DMS53 (cell line): Measurements from ENCODE around the gene LHX4.
A peak's percentile ranks its signal among the peaks of the same experiment; 100 is the strongest.
"Not testable (repeated sequence)": the region's sequence is repeated elsewhere in the genome, so short reads cannot be mapped to it uniquely, and the experiment has no call there.

Experiments used
- DNase-seq: peaks from one replicate; lab custom pipeline; 2025; lab: John Stamatoyannopoulos, UW

Gene LHX4

DNA sequence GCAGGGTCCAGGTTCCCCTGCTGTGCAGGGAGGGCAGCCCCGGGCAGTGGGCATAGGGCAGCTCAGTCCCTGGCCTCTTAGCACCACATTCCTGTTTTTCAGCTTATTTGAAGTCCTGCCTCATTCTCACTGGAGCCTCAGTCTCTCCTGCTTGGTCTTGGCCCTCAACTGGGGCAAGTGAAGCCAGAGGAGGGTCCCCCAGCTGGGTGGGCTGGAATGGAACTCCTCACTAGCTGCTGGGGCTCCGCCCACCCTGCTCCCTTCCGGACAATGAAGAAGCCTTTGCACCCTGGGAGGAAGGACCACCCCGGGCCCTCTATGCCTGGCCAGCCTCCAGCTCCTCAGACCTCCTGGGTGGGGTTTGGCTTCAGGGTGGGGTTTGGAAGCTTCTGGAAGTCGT, 32.8 kb upstream of the LHX4 start:
- DNase-seq: no peak

DNA sequence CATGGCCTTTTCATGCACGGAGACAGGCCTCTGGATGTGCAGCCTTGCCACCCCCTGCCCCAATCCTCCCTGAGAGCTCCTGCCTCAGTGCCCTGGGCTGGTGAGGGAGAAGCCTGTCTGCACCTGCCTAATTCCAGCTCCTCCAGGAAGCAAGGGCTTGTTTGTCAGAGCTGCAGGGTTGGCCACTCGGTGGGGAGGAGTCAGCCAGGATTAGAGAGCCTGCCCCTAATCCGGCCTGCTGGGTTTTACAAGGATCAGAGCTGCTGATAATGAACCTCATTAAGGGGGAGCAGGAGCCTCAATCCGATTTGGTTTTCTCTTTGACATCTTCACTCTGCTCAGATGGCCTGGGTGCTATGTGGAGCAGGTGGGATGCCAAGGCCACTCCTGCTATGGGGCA, 31.9 kb upstream of the LHX4 start:
- peak; percentile 25 for DNase-seq

DNA sequence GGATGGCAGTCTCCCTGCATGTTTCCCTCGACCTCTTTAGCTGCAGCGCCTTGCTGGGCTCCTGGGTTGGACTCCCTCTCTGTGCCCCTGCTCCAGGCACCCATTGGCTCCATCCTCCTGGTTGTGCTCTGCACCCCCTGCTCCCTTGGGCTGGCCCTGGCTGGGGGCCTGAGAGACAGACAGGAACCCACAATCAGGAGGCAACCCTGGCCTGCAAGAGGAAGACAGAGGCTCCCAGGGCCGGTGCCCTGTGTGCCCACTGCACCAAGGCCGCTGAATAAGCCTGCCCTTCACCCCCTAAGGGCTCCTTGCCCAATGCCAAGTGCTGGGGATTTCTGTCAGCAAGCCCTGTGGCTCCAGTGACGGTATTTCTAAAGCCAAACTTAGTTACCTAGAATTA, 31.5 kb upstream of the LHX4 start:
- no peak for DNase-seq

DNA sequence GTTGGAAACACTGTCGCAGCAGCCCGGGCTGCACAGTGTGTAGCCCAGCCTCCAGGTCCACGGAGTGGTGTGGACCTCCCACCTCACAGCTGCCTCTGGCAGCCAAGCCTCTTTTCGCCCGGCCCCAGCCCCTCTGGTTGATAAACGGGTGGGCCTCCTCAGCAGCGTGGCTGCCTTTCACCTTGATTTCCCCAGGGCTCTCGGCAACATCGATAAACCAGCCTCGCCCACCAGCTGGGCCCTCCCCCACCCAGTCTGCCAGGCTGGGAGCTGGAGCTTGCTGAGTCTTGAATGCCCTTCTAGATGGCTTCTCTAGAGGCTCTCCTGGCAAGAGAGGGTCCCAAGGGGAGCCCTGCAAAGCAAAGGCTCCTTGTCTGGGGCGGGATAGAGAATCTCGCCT, 31.0 kb upstream of the LHX4 start:
- DNase-seq: no peak

DNA sequence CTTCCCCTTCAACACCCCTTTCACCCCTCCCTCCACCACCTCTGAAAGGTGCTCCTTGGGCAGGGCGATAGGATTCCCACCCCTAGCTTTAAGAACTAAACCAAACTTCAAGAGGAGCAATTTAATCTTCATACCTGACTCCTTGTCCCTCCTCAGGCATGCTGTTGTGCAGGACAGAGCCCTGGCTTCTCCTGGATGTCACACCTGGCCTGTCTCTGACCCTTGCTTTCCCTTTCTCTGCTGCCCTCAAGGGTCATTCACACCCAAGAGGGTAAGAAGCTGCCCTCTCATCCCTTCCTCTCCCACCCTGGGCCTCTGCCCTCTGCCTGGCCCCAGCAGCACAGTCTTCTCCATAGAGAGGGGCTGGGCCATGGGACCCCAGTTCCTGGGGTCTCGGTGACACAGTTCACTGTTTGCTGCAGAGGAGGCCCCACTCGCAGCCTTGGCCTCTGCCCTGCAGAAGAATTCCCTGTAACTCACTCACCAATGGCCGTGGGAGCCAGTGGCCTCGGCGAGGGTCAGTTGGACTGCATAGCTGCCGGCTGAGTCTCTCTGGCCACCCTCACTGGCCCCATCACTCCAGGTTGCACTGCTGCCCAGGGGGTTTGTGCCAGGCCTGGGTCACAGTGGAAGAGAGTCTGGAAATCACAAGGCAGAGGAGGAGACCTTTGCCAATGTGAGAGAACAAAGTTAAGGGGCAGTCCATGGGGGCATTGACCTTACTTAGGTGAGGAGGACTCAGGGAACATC, 28.4 kb upstream of the LHX4 start:
- DNase-seq: no peak

DNA sequence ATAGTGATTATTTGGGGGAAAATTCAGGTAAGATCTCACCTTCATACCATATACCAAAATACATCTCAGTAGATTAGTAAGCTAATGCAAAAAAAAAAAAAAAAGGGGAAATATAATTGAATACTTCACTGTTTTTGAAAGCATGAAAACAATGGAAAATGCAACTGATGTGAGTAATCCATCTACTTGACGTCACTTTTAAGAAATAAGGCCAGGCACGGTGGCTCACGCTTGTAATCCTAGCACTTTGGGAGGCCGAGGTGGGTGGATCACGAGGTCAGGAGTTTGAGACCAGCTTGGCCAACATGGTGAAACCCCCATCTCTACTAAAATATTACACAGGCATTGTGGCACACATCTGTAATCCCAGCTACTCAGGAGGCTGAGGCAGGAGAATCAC, 27.5 kb upstream of the LHX4 start:
- DNase-seq: not testable (repeated sequence)

DNA sequence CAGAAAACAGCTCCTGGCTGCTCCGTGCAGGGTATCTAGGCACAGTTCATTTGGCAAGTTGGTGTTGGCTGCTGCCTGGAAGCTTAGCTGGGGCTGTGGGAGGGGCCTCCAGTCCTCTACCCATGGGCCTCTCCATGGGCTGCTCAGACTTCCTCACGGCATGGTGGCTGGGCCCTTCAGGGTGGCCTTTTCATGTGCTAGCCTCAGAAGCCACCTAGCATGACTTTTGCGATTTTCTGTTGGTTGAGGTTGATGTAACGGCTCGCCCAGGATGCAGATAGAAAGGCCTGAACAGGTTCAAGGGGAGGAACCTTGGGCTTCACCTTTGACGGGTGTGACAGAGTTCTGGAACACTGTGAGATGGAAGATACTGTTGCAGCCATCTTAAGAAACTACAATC, 25.8 kb upstream of the LHX4 start:
- no peak for DNase-seq

DNA sequence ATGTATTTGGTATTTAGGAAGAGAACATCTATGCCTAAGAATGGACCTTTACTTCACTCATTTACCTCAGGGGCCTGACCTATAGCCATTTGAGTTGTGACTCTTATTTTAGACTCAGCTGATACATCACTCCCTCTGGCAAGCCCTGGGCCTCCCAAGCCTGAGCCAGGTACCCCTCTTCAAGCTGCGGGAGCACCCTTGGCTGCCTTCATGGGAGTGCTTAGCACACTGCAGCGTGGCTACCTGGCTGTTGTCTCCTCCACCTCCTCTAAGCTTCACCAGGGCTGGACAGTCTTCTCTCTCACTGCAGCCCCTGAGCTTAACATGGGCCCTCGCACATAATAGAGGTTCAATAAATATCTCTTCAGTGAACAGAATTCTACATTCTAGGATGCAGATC, 23.5 kb upstream of the LHX4 start:
- no peak for DNase-seq

DNA sequence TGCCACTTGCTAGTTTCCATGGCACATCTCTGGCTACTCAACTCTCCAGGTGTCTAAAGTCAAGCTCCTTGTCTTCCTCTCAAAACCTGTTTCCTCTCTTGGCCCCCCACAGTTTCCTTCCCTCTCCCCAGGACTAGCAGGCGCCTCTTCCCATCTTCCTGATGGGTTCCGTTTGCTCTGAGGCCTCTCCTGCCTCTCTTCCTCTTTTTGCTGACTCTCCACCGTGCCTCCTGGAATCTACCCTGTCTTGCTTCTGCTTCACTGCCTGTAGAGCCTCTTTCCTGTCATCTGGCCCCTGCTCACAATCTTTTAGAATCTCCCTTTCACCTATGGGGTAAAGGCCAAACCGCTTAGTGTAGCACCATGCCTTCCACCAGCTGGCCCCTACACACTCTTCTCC, 21.8 kb upstream of the LHX4 start:
- DNase-seq: no peak

DNA sequence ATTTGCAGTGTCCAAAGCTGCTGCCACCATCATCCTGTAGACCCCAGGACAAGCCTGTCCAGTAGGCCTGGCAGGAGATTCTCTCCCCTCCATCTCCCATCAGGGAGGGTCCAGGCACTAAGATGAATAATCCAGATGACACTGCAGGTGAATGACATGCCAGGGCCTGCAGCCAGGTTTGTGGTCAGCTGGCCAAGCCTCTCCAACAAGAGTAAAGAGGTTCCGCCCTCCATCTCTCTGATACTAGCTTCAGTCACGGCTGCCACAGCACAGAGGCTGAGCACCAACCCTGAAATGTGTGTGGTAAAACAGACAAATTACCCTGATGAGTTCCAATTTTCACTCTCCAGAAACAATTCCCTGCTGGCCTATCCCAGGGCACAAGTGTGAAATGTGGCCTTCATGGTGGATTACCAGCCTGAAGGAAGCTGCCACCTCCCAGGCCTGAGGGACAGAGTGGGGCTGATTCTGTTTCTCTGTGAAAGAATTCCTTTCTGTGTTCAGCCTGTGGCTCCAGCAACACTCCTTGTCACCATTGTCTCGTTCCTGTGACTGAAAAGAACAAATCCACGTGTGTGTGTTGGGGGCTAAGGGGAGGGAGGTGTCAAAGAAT, 19.9 kb upstream of the LHX4 start:
- DNase-seq: no peak

DNA sequence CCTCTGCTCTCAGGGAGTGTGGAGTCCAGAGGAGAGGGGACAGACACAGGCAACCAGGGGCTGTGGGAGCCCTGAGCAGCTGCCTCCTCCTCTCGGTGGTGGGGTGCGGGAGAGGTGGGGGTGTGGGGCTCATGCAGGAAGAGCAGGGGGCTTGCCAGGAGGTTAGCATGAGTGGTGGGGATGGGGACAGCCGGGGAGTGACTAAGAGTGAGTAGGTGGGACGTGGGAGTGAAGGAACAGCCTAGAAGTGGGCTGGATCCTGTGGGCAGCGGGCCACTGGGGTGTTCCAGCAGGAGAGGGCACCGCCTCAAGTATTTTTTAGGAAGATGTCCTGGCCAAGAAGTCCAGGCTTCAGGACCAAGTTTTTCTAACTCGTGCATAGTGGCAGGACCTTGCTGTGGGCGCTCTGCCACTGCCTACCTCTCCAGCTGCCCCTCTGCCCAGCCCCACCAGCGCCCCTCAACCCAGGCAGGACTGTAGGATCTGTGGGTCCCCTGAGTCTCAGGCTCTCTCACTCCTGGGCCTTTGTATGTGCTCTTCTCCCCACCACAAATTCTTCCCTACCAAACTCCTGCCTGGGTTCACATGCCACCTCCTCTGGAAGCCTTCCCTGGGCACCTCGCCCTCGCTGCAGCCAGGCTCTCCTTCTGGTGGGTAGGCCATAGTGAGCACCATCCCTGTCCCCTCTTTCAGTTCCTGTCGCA, 18.8 kb upstream of the LHX4 start:
- no peak for DNase-seq

DNA sequence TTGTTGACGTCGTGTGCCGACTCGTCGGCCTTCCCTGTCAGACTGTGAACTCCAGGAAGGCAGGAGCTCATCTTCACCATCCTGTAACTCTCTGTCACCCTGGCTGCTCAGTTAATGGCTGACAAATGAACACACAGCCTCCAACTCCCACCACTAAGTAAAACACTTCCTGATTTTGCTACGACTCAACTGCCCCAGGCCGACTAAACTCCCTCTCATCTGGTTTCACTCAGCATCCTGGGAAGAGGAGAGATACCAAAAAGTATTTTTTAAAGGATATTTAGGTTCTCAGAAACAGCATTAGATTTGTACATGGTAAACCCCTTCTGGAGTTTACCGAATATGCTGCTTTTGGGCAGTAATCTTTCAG, 18.2 kb upstream of the LHX4 start:
- no peak for DNase-seq

DNA sequence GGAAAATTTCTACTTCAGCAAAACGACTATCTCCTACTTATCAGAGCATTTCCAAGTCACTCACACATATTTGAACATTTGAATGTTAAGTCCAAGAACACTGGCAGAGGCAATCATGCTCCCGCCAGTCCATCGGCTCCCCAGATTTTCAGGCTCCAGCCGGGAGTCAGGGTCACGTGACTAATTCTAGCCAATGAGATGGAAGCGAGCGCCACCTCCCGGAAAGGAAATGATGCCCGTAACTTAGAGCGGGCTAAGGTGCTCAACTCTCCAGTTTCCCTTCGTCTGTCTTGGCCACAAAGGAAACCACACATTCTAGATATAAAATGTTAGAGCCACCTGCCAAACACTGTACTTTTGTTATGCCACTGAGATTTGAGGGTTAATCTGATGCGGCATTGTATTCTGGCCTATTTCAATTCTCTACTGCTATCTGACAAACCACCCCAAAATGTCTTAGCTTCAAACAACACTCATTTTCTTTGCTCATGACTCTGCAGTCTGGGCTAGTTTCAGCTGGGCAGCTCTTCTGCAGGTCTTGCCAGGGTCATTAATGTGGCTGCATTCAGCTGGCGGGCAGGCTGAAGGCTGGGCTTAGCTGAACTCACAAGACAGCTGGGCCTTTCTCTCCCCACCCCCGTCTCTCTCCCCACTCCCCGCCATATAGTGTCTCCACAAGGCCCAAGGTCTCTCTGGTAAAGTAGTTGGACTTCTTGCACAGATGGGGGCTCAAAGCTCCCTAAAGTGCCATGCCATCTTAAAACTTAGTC, 16.5 kb upstream of the LHX4 start:
- no peak for DNase-seq

DNA sequence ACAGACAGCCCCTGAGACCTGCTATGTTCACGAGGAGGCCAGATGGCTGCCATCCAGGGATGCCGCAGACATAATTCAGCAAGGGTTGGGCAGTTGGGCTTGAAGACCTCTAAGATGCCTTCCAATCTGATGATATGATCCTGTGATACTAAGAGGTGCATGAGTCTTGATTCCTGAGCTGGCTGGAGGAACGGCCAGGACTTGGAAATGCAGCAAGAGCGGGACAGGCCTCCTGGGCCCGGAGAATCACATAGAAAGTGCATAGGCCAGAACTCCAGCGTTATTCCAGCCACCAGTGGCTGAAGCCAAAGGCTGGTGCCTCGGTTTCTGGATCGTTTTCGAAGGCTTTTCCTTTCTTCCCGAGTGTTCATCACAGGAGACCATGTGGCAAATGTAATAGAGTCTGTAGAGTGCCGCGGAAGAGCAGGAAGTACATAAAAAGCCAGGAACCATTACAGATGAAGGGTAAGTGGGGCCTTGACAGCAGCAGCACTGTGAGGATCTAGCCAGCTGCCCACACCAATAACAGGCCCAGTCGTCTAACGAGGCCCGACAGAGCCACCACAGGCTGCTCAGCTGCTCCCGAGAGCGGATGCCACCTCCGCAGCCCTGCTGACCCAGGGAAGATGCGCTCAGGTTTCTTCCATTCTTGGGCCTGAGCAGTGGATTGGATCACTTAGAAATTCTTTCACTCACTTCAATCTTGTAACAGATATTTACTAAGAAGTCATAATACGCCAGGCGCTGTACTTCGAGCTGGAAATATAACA, 14.0 kb upstream of the LHX4 start:
- DNase-seq: no peak

DNA sequence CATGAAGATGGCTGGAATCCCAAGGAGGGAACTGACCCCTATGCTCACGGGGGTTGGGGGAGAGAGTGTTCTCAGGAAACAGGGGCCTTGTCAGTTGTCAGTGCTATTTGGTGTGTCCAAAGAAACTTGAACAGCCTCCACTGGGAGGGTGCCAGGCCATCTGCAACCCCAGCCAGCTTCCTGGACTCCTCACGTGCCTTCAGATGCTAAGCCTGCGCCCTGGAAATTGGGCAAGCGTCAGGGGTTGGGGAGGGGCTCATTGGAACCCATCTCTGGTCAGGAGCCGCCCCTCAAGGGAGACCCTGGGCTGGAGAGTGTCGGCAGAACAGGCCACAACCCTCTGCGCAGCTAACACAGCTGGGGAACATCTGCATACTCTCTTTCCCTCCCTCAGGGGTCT, 13.1 kb upstream of the LHX4 start:
- DNase-seq: no peak

DNA sequence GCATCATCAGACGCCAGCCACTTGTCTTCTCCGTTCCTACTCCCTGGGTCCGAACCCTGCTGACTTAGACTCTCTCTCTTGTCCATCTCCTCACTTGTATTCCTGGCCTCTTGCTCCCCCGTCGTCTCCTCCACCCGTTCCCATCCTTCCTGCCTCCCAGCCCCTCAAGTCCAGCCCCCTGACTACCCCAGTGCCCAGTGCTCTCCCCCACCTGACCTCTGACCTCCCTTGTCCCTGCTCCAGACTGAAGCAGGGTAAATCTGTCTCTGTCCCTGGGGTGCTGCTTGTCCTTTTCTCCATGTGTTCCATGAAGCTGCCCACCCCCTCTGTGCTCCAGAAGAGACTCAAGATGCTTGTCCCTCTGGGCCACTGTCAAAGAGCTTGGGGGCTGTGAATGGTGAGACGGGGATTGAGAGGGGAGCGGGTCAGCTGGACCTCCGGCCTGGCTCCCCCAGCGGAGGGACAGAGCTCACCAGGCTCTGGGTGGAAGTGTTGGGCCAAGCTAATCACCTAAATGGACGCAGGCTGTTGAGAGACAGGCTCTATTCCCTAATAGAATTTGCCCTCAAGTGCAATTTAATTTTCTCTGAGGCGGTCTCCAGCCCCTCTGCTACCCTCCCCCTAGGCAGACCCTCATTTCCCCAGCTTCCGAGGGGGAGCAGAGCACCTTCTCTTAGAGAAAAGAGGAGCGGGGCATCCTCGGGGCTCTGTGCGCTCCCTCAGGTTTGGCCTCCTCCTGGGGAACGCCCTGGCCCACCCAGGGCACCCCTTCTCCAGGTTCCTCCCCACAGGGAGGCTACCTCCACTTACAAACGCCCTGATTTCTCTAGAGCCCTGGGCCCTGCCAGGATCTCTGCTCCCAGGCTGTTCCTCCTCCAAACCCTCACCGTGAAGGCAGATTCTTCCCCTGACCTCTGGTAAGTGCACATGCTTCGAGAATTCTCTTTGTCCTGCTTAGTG, 11.0 kb upstream of the LHX4 start:
- DNase-seq: no peak

DNA sequence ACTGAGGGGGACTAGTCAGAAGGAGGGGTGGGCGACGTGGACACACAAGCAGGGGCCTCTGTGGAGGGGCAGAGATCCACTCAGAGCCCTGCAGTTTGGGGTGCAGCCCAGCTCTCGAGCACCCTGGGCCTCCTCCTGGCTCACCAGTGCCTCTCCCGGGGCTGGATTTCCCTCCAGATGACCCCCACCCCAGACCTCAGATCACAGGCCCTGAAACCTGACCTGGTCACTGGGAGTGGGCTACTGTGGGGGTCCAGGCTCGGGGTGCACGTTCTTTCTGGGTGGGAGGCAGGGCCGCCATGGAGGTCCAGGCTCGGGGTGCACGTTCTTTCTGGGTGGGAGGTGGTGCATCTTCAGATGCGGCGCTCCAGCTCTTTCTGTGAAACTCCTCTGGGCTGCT, 10.3 kb upstream of the LHX4 start:
- no peak for DNase-seq

DNA sequence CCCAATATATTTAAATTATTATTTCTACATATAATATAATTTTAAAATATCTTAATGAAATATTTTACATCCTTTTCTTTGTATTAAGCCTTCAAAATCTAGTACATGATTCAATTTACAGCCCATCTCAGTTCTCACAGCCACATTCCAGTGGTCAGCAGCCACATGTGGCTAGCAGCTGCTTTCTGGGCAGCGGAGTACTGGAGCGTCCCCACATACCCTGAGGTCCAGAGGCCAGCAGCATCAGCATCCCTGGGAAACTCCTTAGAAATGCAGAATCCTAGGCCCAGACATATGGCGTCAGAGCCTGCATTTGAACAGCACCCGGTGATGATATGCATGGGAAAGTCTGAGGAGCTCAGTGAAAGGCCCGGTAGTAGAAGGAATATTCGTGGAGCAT, 8.6 kb upstream of the LHX4 start:
- DNase-seq: no peak

DNA sequence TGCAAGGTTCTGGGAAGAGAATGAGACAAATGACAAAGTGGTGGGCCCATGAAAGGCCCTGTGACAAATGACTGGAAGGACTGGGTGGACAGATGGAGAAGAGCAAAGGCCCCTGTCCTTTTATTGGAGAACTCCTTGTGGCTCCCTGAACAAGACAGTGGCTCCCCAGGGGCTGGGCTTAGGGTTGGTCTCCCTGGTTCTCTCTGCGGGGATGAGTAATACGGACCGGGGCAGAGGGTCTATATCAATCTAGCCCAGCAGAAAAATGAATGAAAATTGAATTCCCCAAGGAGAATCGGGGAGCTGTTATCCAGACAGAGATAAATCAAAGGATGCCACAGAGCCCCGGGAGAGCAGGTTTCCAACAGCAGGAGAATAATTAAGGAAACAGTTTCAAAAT, 5.2 kb upstream of the LHX4 start:
- DNase-seq: no peak

DNA sequence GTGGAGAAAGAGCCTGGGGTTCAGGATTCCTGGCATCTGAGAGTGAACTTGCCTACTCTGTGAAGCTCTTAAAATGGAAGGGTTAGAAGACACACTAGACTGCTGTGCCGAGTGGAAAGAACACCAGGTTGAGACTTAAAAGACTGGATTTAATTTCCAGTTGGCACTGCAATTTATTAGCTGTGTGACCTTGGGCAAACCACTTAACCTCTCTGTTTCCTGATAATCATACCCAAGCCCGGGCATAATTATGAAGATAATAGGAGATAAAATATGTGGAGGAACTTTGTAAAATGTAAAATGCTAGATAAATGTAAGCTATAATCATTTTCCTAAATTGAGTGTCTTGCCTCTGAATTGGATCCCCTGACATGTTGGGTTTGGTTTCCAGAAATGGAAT, 4.7 kb upstream of the LHX4 start:
- DNase-seq: no peak
